SKM-1 (cell line): ENCODE measurements around the gene HNF1B.

Experiments
- DNase-seq: peaks from one replicate; lab custom pipeline; 2025; ENCODE audit not compliant: unreplicated experiment; lab: John Stamatoyannopoulos, UW

The HNF1B gene

GRCh38 chr17:37737081-37737480, 7.8 kb downstream of the HNF1B start:
- DNase-seq: no peak

GRCh38 chr17:37736428-37736827, 8.4 kb downstream of the HNF1B start:
- no peak for DNase-seq

GRCh38 chr17:37735165-37735564, 9.7 kb downstream of the HNF1B start:
- DNase-seq: no peak

GRCh38 chr17:37732316-37732715, 12.5 kb downstream of the HNF1B start:
- no peak for DNase-seq

GRCh38 chr17:37731056-37731455, 13.8 kb downstream of the HNF1B start:
- DNase-seq: no peak

GRCh38 chr17:37729905-37730304, 15.0 kb downstream of the HNF1B start:
- no peak for DNase-seq

- DNase-seq: no peak
Measured at GRCh38 chr17:37726891-37727675, 17.8 kb downstream of the HNF1B start.

GRCh38 chr17:37726248-37726647, 18.6 kb downstream of the HNF1B start:
- no peak for DNase-seq

- no peak for DNase-seq
Measured at GRCh38 chr17:37725601-37726146, 19.2 kb downstream of the HNF1B start.

GRCh38 chr17:37725021-37725595, 19.8 kb downstream of the HNF1B start:
- no peak for DNase-seq

GRCh38 chr17:37720989-37721388, 23.9 kb downstream of the HNF1B start:
- DNase-seq: no peak

- DNase-seq: no peak
Measured at GRCh38 chr17:37719866-37720265, 25.0 kb downstream of the HNF1B start.

GRCh38 chr17:37718324-37719048, 26.4 kb downstream of the HNF1B start:
- DNase-seq: no peak

GRCh38 chr17:37717627-37718323, 27.1 kb downstream of the HNF1B start:
- no peak for DNase-seq

- no peak for DNase-seq
Measured at GRCh38 chr17:37714897-37715296, 30.0 kb downstream of the HNF1B start.

- DNase-seq: no peak
Measured at GRCh38 chr17:37713624-37714023, 31.2 kb downstream of the HNF1B start.

GRCh38 chr17:37713028-37713431, 31.8 kb downstream of the HNF1B start:
- no peak for DNase-seq

GRCh38 chr17:37711113-37711512, 33.7 kb downstream of the HNF1B start:
- DNase-seq: no peak

- no peak for DNase-seq
Measured at GRCh38 chr17:37710344-37710886, 34.4 kb downstream of the HNF1B start.

GRCh38 chr17:37708616-37709212, 36.1 kb downstream of the HNF1B start:
- no peak for DNase-seq
